GM21737 (cell line): Measurements from ENCODE around the gene ADORA2A.

Experiments
- ATAC-seq: cut with Tn5 transposase; IDR thresholded peaks from one replicate; pipeline ENCODE4 v1.9.1; 2021; ENCODE audit warnings: mild to moderate bottlenecking, moderate library complexity; ENCODE audit not compliant: unreplicated experiment

Gene ADORA2A

GRCh38 chr22:24402460-24403192 lies 24.8 kb upstream of the ADORA2A start:
- no peak for ATAC-seq

GRCh38 chr22:24403346-24403745 lies 24.1 kb upstream of the ADORA2A start:
- ATAC-seq: no peak

- ATAC-seq: no peak
Measured at GRCh38 chr22:24404561-24405275, 22.7 kb upstream of the ADORA2A start.

GRCh38 chr22:24405631-24406321 lies 21.6 kb upstream of the ADORA2A start:
- no peak for ATAC-seq

GRCh38 chr22:24406322-24407277 lies 20.8 kb upstream of the ADORA2A start:
- ATAC-seq: no peak

- no peak for ATAC-seq
Measured at GRCh38 chr22:24407278-24407665, 20.1 kb upstream of the ADORA2A start.

GRCh38 chr22:24407884-24408283 lies 19.5 kb upstream of the ADORA2A start:
- no peak for ATAC-seq

- no peak for ATAC-seq
Measured at GRCh38 chr22:24408630-24409029, 18.8 kb upstream of the ADORA2A start.

GRCh38 chr22:24409707-24410106 lies 17.7 kb upstream of the ADORA2A start:
- ATAC-seq: no peak

GRCh38 chr22:24410110-24410856 lies 17.1 kb upstream of the ADORA2A start:
- ATAC-seq: no peak

- ATAC-seq: no peak
Measured at GRCh38 chr22:24411256-24412004, 16.0 kb upstream of the ADORA2A start.

- ATAC-seq: no peak
Measured at GRCh38 chr22:24412274-24412673, 15.1 kb upstream of the ADORA2A start.

GRCh38 chr22:24413271-24413670 lies 14.1 kb upstream of the ADORA2A start:
- no peak for ATAC-seq

GRCh38 chr22:24413736-24414385 lies 13.5 kb upstream of the ADORA2A start:
- ATAC-seq: no peak

- no peak for ATAC-seq
Measured at GRCh38 chr22:24414523-24414922, 12.9 kb upstream of the ADORA2A start.

GRCh38 chr22:24414984-24415945 lies 12.1 kb upstream of the ADORA2A start:
- ATAC-seq: no peak

GRCh38 chr22:24416095-24416494 lies 11.3 kb upstream of the ADORA2A start:
- no peak for ATAC-seq

- no peak for ATAC-seq
Measured at GRCh38 chr22:24416611-24417010, 10.8 kb upstream of the ADORA2A start.
